GM13976 (cell line): ENCODE measurements around the gene CCL20.
"Not testable (repeated sequence)": the region's sequence is repeated elsewhere in the genome, so short reads cannot be mapped to it uniquely, and the experiment has no call there.

Source experiments
- DNase-seq: peaks from one replicate; pipeline ENCODE4 v3.0.0; 2012; ENCODE audit warnings: low spot score
- CTCF ChIP-seq: IDR thresholded peaks from 2 replicates; pipeline ENCODE4 v1.5.1; 2012; ENCODE audit warnings: borderline replicate concordance, mild to moderate bottlenecking; ENCODE audit not compliant: insufficient read depth; ENCODE audit errors: extremely low read depth, missing control alignments, control extremely low read depth
- in situ Hi-C: fragments of 300-500 bp; cut with MboI; formaldehyde crosslinking; loops from one replicate; pipeline ENCODE4 v1.12.0; 2022; ENCODE audit warnings: low sequenced_read_pairs, mixed read lengths, inconsistent platforms; ENCODE audit not compliant: unreplicated experiment

CCL20 gene

DNA sequence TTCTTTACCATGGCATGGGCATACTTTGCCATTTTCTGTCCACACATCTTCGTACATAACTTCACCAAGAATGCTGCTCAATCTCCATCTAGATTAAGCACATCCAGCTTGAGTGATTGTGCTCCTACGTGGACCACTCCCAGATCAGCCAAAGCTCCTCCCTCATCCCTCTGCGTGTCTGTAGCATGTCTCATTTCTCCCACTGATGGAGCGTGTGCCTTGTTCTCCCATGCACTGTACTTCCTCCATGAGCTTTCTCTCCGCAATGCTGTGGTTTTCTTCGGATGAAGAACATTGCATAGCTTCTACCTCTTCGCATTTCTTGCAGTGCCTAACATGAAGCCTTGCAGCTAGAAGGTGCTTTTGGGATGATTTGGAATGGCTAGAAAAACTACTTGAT lies 13.5 kb downstream of the CCL20 start:
- no peak for TF ChIP-seq CTCF
- in situ Hi-C loops = no loop called here
- DNase-seq = no peak

GRCh38 chr2:227828477-227828912 lies 14.9 kb downstream of the CCL20 start:
- no peak for TF ChIP-seq CTCF

GRCh38 chr2:227829337-227829736 lies 15.7 kb downstream of the CCL20 start:
- DNase-seq = no peak
- in situ Hi-C loops = no loop called here
- no peak for TF ChIP-seq CTCF

More at GRCh38 chr2:227828477-227828912, 14.9 kb downstream of the CCL20 start:
- in situ Hi-C loops = no loop called here
- DNase-seq = no peak

- DNase-seq = no peak
- in situ Hi-C loops = no loop called here
Observed at GRCh38 chr2:227834423-227834822, 20.8 kb downstream of the CCL20 start.

DNA sequence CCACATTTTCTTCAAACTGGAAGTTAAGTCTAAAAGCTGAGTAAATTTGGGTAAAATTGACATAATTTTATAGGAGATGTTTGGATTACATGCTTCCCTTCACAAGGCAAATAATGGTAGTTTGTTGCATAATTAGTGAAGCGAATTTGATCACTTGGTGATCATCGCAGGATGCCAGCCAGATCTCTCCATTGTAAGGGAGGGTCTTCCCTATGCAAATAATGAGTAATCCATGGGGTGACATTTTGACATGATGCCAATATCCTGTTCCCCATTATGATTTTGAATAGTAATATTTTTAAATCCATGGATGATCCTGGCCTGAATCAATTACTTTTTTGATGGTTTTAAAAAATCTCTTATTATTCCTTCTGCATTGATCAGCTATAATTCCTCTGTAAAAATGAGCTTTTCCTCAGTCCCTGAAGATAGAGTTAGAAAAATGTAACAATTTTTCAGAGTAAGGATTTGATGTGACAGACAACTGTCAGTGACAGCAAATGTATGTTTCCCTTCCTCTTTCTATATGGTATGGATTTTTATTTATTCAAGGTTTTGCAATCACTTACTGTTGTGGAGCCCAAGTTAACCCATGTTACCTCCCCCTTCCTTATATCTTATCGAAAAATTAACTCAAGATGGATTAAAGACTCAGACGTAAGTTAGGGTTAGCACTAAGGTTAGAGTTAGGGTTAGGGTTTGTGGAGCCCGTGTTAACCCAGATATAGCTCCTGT lies 21.4 kb downstream of the CCL20 start:
- in situ Hi-C loops = no loop called here
- DNase-seq = no peak
- TF ChIP-seq CTCF = no peak

More at GRCh38 chr2:227834423-227834822, 20.8 kb downstream of the CCL20 start:
- TF ChIP-seq CTCF = no peak

GRCh38 chr2:227839339-227840129 lies 25.9 kb downstream of the CCL20 start:
- DNase-seq, in situ Hi-C loops: not testable (repeated sequence)

DNA sequence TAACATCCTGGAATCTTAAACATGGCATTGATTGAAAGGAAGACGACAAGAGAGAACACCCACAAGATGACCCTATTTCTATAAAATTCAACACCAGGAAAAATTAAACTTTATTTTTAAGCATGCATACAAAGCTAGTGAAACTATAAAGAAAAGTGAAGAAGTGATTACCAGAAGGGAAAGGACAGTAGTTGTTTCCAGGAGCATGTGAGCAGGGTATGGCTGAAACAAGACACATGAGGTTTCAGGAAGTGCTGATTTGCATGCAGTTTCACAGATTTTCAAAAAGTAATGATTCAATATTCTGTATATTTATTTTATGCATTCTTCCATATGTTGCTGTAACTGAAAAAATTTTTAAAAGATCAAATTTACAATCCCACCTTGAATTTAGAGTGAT lies 33.2 kb downstream of the CCL20 start:
- no peak for DNase-seq
- in situ Hi-C loops = no loop called here
- TF ChIP-seq CTCF = no peak
